GM21515 (cell line): ENCODE measurements around the gene RASSF8.
"Not testable (repeated sequence)": the region's sequence is repeated elsewhere in the genome, so short reads cannot be mapped to it uniquely, and the experiment has no call there.

Experiments
- ATAC-seq: cut with Tn5 transposase; IDR thresholded peaks from one replicate; pipeline ENCODE4 v1.9.1; 2021; ENCODE audit not compliant: unreplicated experiment

The RASSF8 gene

GRCh38 chr12:26055087-26055486 lies 96.6 kb downstream of the RASSF8 start:
- no peak for ATAC-seq

GRCh38 chr12:26056335-26056734 lies 97.9 kb downstream of the RASSF8 start:
- no peak for ATAC-seq

GRCh38 chr12:26057271-26057670 lies 98.8 kb downstream of the RASSF8 start:
- ATAC-seq: not testable (repeated sequence)

GRCh38 chr12:26058308-26058707 lies 99.8 kb downstream of the RASSF8 start:
- no peak for ATAC-seq

- ATAC-seq: no peak
Measured at GRCh38 chr12:26058818-26059217, 100.3 kb downstream of the RASSF8 start.

GRCh38 chr12:26062006-26062405 lies 103.5 kb downstream of the RASSF8 start:
- ATAC-seq: no peak

- no peak for ATAC-seq
Measured at GRCh38 chr12:26062566-26062965, 104.1 kb downstream of the RASSF8 start.

- ATAC-seq: no peak
Measured at GRCh38 chr12:26065451-26065850, 107.0 kb downstream of the RASSF8 start.

- no peak for ATAC-seq
Measured at GRCh38 chr12:26068503-26068902, 110.0 kb downstream of the RASSF8 start.

GRCh38 chr12:26069796-26070195 lies 111.3 kb downstream of the RASSF8 start:
- ATAC-seq: no peak

- ATAC-seq: no peak
Measured at GRCh38 chr12:26077915-26078702, 119.6 kb downstream of the RASSF8 start.

GRCh38 chr12:26080911-26081310 lies 122.4 kb downstream of the RASSF8 start:
- no peak for ATAC-seq

GRCh38 chr12:26086936-26087335 lies 128.5 kb downstream of the RASSF8 start:
- no peak for ATAC-seq

GRCh38 chr12:26088998-26089397 lies 130.5 kb downstream of the RASSF8 start:
- peak; percentile 99 for ATAC-seq

- ATAC-seq: no peak
Measured at GRCh38 chr12:26090836-26091510, 132.5 kb downstream of the RASSF8 start.

- ATAC-seq: no peak
Measured at GRCh38 chr12:26091822-26092221, 133.3 kb downstream of the RASSF8 start.

- ATAC-seq: no peak
Measured at GRCh38 chr12:26092346-26093105, 134.0 kb downstream of the RASSF8 start.

- no peak for ATAC-seq
Measured at GRCh38 chr12:26095186-26095585, 136.7 kb downstream of the RASSF8 start.

GRCh38 chr12:26096036-26096435 lies 137.6 kb downstream of the RASSF8 start:
- no peak for ATAC-seq

- ATAC-seq: peak; percentile 82
Measured at GRCh38 chr12:26097046-26097878, 138.8 kb downstream of the RASSF8 start.
